ENCODE measurements around the gene SS18. TPM values are rescaled to one million over a fixed set of nuclear protein-coding genes. Genes with fewer than 3 reads are reported as not detected.

The SS18 gene
- total RNA-seq, 1 donor from 2014 or later = 31.0 TPM

DNA sequence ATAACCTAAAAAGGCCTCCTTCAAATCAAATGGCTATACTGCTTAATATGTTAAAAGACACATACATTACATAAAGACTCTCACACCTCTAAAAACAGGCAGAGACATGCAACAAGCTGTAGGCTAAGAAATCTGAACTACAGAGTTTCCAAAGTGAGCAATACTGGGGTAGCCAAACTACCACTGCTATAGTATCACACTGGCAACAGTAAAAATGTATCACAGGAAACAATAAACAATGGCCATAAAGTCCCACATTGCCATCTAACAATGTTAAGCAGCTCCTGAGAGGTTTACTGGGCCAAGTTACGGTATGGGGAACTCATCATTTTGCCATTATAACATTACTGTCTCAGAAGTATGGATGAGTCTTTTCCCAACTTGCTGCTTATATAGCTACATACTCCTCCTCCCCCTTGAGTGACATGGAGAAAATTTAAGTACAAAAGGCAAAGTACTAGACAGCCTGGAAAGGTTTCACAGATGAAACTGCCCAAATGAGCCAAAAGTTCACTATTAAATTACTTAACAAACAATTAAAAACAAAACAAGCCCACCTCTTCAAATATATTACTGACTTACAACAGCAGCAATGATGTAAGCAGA lies 50.3 kb downstream of the SS18 start:
- no peak overlapping the region for H3K27ac ChIP-seq (replicated peaks)
- peaks cover 31% of the 10 kb centered on the region for H3K4me1 ChIP-seq
- no peak for DNase-seq
- no peaks in the 10 kb centered on the region for H3K27me3 ChIP-seq (ENCODE audit: low read depth)
- no peak overlapping the region for H3K4me3 ChIP-seq
- TF ChIP-seq CTCF (IDR thresholded peaks at IDR 0.05; ENCODE audit: borderline replicate concordance) = no peak
- peaks cover 33% of the 10 kb centered on the region for H3K36me3 ChIP-seq
- H3K9me3 ChIP-seq (replicated peaks) = no peaks in the 10 kb centered on the region
- intact Hi-C loops (cut with micrococcal nuclease) = no loop called here

GRCh38 chr18:26039203-26039602 lies 51.2 kb downstream of the SS18 start:
- Histone ChIP-seq H3K27me3 (ENCODE audit: low read depth) (no peaks in the 10 kb centered on the region), H3K27ac (replicated peaks) (no peak overlapping the region), H3K4me1 (peaks cover 31% of the 10 kb centered on the region), H3K9me3 (replicated peaks) (no peaks in the 10 kb centered on the region), H3K4me3 (no peak overlapping the region), H3K36me3 (peaks cover 42% of the 10 kb centered on the region)
- no peak for TF ChIP-seq CTCF (IDR thresholded peaks at IDR 0.05; ENCODE audit: borderline replicate concordance)
- intact Hi-C loops (cut with micrococcal nuclease) = no loop called here
- DNase-seq = no peak

DNA sequence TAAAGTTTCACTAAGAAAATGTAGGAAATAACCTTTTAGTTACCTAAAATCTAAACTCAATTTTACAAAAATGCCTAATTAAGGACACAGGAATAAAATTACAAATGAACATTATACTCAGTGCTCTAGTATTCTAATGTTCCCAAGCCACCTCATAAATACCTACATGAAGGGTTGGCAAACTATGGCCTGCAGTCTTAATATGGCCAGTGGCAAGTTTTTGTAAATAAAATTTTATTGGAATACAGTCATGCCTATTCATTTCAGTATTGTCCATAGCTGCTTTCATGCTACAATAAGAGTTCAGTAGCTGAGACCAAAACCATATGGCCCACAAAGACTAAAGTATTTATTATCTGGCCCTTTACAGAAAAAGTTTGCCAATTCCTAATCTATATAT lies 53.8 kb downstream of the SS18 start:
- no peak for DNase-seq
- no peak overlapping the region for H3K27ac ChIP-seq (replicated peaks)
- H3K4me1 ChIP-seq = peaks cover 11% of the 10 kb centered on the region
- TF ChIP-seq CTCF (IDR thresholded peaks at IDR 0.05; ENCODE audit: borderline replicate concordance) = no peak
- H3K36me3 ChIP-seq = peaks cover 68% of the 10 kb centered on the region
- no peaks in the 10 kb centered on the region for H3K9me3 ChIP-seq (replicated peaks)
- no peak overlapping the region for H3K4me3 ChIP-seq
- intact Hi-C loops (cut with micrococcal nuclease) = no loop called here
- no peaks in the 10 kb centered on the region for H3K27me3 ChIP-seq (ENCODE audit: low read depth)

DNA sequence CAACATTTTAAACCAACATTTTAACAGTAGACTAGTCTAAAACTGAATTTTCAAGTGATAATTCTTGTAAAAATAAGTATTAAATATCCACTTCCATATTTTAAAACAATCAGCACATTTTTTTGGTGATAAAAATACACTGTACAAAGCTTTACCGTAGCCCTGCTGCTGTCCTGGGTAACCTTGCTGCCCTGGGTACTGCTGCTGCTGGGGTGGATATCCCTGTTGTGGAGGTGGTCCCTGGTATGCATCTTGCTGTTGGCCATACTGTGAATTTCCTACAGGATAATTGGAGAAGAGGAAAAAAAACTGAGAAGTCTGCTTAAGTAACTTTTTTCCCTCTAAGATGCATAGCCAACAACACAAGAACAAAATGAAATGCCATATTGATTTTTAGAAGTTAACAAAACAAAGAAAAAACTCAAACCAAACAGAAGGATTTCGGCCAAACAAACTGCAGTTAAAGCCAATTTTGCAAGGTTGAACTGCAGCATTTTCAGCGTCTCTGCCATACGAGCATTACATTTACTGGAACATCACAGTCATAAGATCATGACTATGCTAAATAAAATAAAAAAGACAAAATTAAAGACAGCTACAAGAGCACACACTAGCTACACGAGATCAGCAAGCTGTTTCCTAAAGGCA lies 55.4 kb downstream of the SS18 start:
- H3K4me1 ChIP-seq = peaks cover 3% of the 10 kb centered on the region
- no peaks in the 10 kb centered on the region for H3K9me3 ChIP-seq (replicated peaks)
- H3K27me3 ChIP-seq (ENCODE audit: low read depth) = no peaks in the 10 kb centered on the region
- intact Hi-C loops (cut with micrococcal nuclease) = no loop called here
- no peak overlapping the region for H3K27ac ChIP-seq (replicated peaks)
- H3K4me3 ChIP-seq = no peak overlapping the region
- TF ChIP-seq CTCF (IDR thresholded peaks at IDR 0.05; ENCODE audit: borderline replicate concordance) = no peak
- H3K36me3 ChIP-seq = peaks cover 84% of the 10 kb centered on the region
- DNase-seq = no peak

DNA sequence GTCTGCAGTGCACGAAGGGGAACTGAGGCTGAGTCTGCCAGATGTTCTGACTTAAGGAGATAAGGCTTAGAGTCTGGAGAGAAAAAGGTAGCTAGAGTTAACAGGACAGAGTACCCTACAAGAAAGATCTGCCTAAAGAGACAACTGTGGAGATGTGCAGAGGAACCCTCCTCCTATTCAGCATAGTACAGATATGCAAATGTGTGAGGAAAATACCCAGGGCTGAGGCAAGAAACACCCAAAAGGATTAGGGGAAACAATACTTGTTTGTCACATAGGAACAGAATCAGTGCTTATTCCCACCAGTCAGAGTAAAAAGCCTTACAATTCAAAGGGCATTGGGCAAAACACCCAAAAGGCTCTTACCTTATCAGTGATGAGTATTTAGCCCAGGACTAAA lies 67.8 kb downstream of the SS18 start:
- no peak for TF ChIP-seq CTCF (IDR thresholded peaks at IDR 0.05; ENCODE audit: borderline replicate concordance)
- intact Hi-C loops (cut with micrococcal nuclease) = loop anchor here (10.0 kb wide), 1 partner anchor 62 kb away; no protein-coding TSS in a partner anchor
- no peak overlapping the region for H3K4me3 ChIP-seq
- no peaks in the 10 kb centered on the region for H3K4me1 ChIP-seq
- H3K27me3 ChIP-seq (ENCODE audit: low read depth) = no peaks in the 10 kb centered on the region
- H3K36me3 ChIP-seq = peaks cover 93% of the 10 kb centered on the region
- peaks cover 11% of the 10 kb centered on the region for H3K9me3 ChIP-seq (replicated peaks)
- no peak overlapping the region for H3K27ac ChIP-seq (replicated peaks)
- DNase-seq = no peak
